GM21723 (cell line): ENCODE results near the gene EIF4E2.
"Not testable (repeated sequence)": the region's sequence is repeated elsewhere in the genome, so short reads cannot be mapped to it uniquely, and the experiment has no call there.

Source experiments
- ATAC-seq: cut with Tn5 transposase; IDR thresholded peaks from one replicate; pipeline ENCODE4 v1.9.1; 2021; ENCODE audit warnings: mild to moderate bottlenecking, moderate library complexity; ENCODE audit not compliant: unreplicated experiment

Gene EIF4E2

GRCh38 chr2:232562515-232563151 lies 12.1 kb downstream of the EIF4E2 start:
- ATAC-seq = no peak

- ATAC-seq = no peak
Measured at GRCh38 chr2:232563580-232563979, 13.1 kb downstream of the EIF4E2 start.

DNA sequence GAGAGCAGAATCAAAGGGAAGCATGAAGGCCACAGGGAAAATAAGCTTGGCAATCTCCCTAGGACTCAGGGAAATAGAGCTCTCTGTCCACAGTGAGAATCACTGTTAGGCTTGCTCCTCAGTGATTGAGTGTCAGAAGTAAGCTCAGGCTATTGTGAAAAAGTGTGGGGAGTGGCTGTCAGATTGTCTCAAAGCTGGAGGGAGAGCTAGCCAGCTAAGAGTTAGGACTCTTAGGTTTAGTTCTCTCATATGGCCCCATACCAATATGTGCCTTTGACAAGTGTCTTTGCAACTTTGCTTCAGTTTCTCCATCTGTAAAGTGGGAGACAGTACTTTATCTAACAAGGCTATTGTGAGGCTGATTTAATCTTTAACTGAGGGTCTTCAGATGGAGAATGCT lies 17.2 kb downstream of the EIF4E2 start:
- no peak for ATAC-seq

- no peak for ATAC-seq
Measured at GRCh38 chr2:232568161-232568560, 17.7 kb downstream of the EIF4E2 start.

GRCh38 chr2:232569541-232569940 lies 19.1 kb downstream of the EIF4E2 start:
- no peak for ATAC-seq

- ATAC-seq = not testable (repeated sequence)
Measured at GRCh38 chr2:232570481-232570880, 20.0 kb downstream of the EIF4E2 start.

DNA sequence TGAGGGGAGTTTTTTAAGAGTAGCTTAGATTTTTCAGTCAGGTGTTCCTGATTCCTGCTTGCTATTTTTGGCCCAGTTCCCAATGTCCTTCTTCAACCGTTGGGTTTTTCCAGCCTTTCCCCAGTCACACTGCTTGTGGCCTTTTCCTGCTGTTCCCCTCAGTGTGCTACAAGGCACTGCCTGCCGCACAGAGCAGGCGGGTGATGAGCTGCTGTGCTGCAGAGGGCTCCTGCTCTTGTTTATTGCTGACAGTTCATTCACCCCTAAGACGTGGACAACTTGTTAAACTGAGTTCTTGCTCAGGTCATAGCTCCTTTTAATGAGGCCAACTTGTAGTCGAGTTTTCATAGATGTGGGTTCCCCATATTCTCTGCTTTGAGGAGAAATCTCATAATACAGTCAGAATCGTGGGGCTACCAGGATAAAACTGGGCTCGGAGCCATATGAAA lies 20.6 kb downstream of the EIF4E2 start:
- ATAC-seq = no peak

DNA sequence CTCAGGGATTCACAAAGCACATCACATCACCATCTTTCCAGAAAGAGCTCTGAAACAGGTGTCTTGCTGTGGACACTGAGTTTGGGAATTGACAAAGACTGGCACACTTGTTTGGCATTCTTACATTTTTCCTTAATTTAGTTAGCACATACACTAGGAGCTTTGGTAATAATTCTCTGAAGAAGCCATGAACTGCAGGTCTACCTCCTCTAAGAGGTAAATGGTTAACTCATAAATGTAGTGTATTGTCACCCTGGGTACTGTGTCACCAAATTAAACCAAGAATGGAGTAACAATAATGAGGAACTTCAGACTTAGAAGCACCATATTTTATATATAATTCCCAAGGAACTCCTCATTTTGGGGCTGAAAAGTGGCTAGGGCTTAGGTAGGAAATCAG lies 22.6 kb downstream of the EIF4E2 start:
- ATAC-seq = no peak

DNA sequence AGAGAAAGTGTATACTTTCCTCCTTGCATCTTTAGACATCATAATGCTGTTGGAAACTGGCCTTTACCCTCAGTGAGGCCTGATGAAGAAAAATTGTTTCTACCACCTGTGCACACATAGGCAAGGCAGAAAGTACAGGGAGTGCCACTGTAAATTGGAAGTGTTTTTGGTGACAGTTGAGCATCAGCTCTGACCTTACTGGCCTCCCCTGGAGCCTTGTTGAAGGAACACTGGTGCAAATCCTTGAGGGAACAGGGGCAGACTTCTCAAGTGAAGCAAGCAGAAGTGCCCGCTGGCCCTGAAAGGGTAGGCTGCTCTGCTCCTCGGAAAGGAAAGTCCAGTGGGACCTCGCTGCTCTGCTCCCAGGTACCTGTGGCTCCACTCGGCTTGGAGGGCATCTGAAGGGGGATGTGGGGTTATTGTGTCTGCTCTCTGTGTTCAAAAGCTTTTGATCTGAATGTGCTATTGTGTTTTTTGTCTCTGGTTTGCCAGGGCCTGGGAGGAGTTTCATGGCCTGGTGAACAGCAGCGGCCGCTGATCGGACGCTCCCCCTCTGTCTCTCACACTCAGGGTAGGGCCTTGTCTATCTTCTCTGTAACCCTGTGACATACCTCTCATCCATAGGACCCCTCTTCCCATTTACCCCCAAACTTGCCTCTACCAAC lies 23.4 kb downstream of the EIF4E2 start:
- ATAC-seq = no peak

GRCh38 chr2:232574674-232575403 lies 24.4 kb downstream of the EIF4E2 start:
- ATAC-seq = no peak

GRCh38 chr2:232575404-232575746 lies 24.9 kb downstream of the EIF4E2 start:
- ATAC-seq = no peak

- ATAC-seq = no peak
Measured at GRCh38 chr2:232576995-232577394, 26.5 kb downstream of the EIF4E2 start.

GRCh38 chr2:232577841-232578240 lies 27.4 kb downstream of the EIF4E2 start:
- ATAC-seq = no peak

DNA sequence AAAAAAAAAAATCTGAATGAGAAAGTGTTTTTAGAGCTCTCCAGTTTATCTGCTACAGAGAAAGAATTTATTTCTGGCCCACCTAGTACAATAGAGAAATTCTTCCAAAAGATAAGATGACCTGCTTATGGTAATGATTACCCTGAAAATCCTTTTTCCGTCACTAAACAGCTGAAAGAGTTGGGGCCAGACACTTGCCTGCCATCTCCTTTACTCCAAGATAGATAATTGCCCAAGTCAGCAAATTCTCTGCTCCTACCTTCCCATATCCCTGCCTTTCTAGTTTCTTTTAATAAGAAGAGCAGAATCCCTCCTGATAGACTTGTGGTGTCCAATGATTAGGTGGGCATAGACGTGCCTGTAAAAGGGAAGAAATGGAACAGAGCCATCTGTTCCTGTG lies 28.1 kb downstream of the EIF4E2 start:
- ATAC-seq = no peak

GRCh38 chr2:232580648-232580981 lies 30.1 kb downstream of the EIF4E2 start:
- no peak for ATAC-seq

- ATAC-seq = no peak
Measured at GRCh38 chr2:232581725-232582124, 31.2 kb downstream of the EIF4E2 start.

- no peak for ATAC-seq
Measured at GRCh38 chr2:232584238-232584637, 33.7 kb downstream of the EIF4E2 start.

DNA sequence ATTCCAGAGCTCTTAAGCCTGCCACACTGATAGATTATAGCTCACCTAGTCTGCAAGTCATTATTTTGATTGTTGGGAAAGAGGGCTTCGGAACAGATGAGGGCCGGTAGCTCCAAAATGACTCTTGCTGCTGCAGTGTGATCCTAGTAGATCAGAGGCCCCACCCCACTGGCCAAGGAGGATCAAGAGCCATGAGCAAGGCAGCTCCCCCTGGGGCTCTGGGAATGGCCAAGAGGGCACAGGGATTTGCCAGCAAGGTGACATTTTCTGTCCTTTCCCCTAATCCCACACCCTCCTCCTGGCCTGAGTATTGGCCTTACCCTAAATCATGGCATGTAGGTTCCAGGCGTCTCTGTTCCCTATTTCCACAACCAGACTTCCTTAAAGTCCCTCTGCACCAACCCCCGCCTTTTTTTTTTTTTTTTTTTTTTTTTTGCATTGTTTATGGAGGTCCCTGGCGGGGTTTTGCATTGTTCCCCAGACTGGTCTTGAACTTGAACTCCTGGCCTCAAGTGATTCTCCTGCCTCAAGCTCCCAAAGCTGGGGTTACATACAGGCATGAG lies 36.5 kb downstream of the EIF4E2 start:
- ATAC-seq = no peak

DNA sequence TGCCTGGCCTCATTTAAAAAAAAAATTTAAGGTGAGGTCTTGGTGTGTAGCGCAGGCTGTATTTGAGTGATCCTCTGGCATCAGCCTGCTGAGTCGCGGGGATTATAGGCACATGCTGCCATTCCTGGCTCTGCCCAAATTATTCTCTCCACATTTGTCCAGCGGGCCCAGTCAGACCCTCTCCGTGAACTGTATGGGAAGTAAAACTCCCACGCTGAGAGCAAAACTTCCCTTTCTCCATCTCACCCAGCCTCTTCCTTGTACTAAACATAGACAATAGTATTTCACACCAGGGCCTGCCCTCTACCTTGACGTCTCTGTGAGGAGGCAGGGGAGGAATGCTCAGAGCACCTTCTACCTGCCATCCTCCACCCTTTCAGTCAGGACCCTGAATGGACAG lies 37.0 kb downstream of the EIF4E2 start:
- no peak for ATAC-seq

- no peak for ATAC-seq
Measured at GRCh38 chr2:232588031-232588430, 37.5 kb downstream of the EIF4E2 start.

DNA sequence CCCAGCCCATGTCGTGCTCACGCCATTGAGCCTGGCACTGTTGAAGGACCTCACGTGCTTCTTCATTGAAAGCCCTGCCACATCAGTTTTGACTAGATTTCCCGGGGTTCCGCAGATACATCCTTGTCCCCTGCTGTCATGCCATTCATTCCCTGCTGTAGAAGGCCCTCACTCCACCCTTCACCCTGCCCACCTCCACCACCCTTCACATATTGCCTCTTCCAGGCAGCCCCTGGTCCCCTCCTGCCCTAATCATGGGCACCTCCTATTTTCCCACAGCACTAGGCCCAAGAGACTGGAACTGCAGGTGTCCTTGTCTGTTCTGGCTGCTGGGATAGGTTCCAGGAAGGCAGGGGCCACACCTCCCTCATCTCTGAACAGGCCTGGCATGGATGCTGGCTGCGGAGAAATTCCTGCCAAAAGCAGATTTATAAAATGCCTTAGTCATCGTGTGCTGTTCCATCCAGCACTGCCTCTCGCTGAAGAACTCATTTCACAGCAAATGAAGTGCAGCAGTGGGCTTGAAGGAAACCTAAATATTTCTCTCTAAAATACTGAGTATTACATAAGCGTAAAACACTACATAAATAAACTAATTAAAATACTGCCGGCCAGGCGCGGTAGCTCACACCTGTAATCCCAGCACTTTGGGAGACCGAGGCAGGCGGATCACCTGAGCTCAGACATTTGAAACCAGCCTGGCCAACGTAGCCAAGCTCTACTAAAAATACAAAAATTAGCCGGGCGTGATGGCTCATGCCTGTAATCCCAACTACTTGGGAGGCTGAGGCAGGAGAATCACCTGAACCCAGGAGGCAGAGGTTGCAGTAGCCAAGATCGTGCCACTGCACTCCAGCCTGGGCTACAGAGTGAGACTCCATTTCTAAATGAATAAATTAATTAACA lies 38.4 kb downstream of the EIF4E2 start:
- ATAC-seq = no peak
